Panc1 (cell line): ENCODE measurements around the gene RBM8A. TPM values are rescaled to one million over a fixed set of nuclear protein-coding genes. Genes with fewer than 3 reads are reported as not detected.

Source experiments
- ATAC-seq: fragments of 200-7000 bp; cut with Tn5 transposase; 2 replicates; pipeline ENCODE4 v1.9.1; 2020; ENCODE audit warnings: mild to moderate bottlenecking, moderate library complexity
- BruUV-seq: library from RNA; stranded (reverse); fragments of 400-500 nt; replicated peaks from 2 replicates; lab custom pipeline; 2021; lab: Mats Ljungman, UMichigan
- CTCF ChIA-PET: fragments of 300-600 bp; sonication (Branson Sonifier 250); formaldehyde crosslinking; loops from one replicate; lab custom pipeline; 2022; ENCODE audit warnings: antibody characterized with exemption; lab: Charles Lee
- POLR2A ChIA-PET: fragments of 300-600 bp; sonication (Branson Sonifier 250); formaldehyde crosslinking; loops from one replicate; lab custom pipeline; 2022; ENCODE audit warnings: antibody characterized with exemption; lab: Charles Lee
- DNase-seq: peaks from one replicate; pipeline ENCODE4 v3.0.0-alpha.2; 2010; ENCODE audit warnings: low read depth, low spot score
- H3K27ac ChIP-seq: 2 replicates; pipeline ENCODE4 v1.5.1; 2011; ENCODE audit warnings: mild to moderate bottlenecking, low read length, inconsistent platforms
- H3K27me3 ChIP-seq: fragments of 200-500 bp; sonication (Bioruptor generic); 2 replicates; pipeline ENCODE4 v1.6.0; 2014; ENCODE audit warnings: low read length, inconsistent platforms; ENCODE audit not compliant: control insufficient read depth, insufficient read depth
- H3K36me3 ChIP-seq: fragments of 200-500 bp; sonication (Bioruptor generic); 2 replicates; pipeline ENCODE4 v1.5.1; 2014; ENCODE audit warnings: inconsistent platforms, mild to moderate bottlenecking, low read length, moderate library complexity; ENCODE audit not compliant: control insufficient read depth, insufficient read depth
- H3K4me1 ChIP-seq: 2 replicates; pipeline ENCODE4 v1.5.1; 2011; ENCODE audit warnings: inconsistent platforms, mild to moderate bottlenecking, low read length, moderate library complexity; ENCODE audit not compliant: control insufficient read depth, insufficient read depth
- H3K4me3 ChIP-seq, 2 experiments: 2 replicates each; pipeline ENCODE4 v1.5.1; 2011 to 2012; ENCODE audit warnings: low read depth in 2 of 2, low read length in 2 of 2, mild to moderate bottlenecking in 2 of 2, inconsistent platforms in 1 of 2, moderate library complexity in 1 of 2
- H3K9me3 ChIP-seq: fragments of 200-500 bp; sonication (Bioruptor generic); 2 replicates; pipeline ENCODE4 v1.5.1; 2014; ENCODE audit warnings: low read depth, mild to moderate bottlenecking, inconsistent platforms, low read length, moderate library complexity; ENCODE audit not compliant: control insufficient read depth, insufficient read depth
- POLR2AphosphoS5 ChIP-seq: IDR thresholded peaks from 2 replicates; pipeline ENCODE4 v1.6.1; 2012; ENCODE audit warnings: mild to moderate bottlenecking, low read depth, low read length, moderate library complexity
- REST ChIP-seq, 2 experiments: IDR thresholded peaks; 2 replicates each; pipeline ENCODE4 v1.6.1; 2011 to 2012; ENCODE audit warnings: low read depth in 2 of 2, control low read depth in 1 of 2, low read length in 1 of 2, mild to moderate bottlenecking in 1 of 2, moderate library complexity in 1 of 2; ENCODE audit not compliant: insufficient read depth in 1 of 2
- SIN3A ChIP-seq: IDR thresholded peaks from 2 replicates; pipeline ENCODE4 v1.6.1; 2012; ENCODE audit warnings: low read depth, mild to moderate bottlenecking, low read length, moderate library complexity, borderline replicate concordance; ENCODE audit not compliant: insufficient read depth
- TCF7L2 ChIP-seq: IDR thresholded peaks from 2 replicates; pipeline ENCODE4 v1.6.1; 2011; ENCODE audit warnings: mild to moderate bottlenecking, low read depth, low read length, inconsistent platforms
- in situ Hi-C: cut with HindIII; loops from 2 replicates; pipeline ENCODE4 v1.10.0; 2016; ENCODE audit warnings: low sequenced_read_pairs, low pct_unique_long_range_greater_than_20kb
- intact Hi-C: fragments of 100-400 bp; cut with micrococcal nuclease; formaldehyde crosslinking; loops from one replicate; pipeline ENCODE4 v1.10.0; 2022; ENCODE audit not compliant: unreplicated experiment
- total RNA-seq: library from RNA; stranded (reverse); gene quantifications from one replicate; pipeline ENCODE4 v1.2.1, GENCODE V29; 2021; ENCODE audit not compliant: unreplicated experiment
- TF ChIP-seq, protein P1 (sequence below): fragments of 450-650 bp; IDR thresholded peaks from 2 replicates; pipeline ENCODE4 v1.5.1; 2017; ENCODE audit warnings: mild to moderate bottlenecking

The RBM8A gene
- total RNA-seq, 1 experiment from 2014 or later: 172 TPM

DNA sequence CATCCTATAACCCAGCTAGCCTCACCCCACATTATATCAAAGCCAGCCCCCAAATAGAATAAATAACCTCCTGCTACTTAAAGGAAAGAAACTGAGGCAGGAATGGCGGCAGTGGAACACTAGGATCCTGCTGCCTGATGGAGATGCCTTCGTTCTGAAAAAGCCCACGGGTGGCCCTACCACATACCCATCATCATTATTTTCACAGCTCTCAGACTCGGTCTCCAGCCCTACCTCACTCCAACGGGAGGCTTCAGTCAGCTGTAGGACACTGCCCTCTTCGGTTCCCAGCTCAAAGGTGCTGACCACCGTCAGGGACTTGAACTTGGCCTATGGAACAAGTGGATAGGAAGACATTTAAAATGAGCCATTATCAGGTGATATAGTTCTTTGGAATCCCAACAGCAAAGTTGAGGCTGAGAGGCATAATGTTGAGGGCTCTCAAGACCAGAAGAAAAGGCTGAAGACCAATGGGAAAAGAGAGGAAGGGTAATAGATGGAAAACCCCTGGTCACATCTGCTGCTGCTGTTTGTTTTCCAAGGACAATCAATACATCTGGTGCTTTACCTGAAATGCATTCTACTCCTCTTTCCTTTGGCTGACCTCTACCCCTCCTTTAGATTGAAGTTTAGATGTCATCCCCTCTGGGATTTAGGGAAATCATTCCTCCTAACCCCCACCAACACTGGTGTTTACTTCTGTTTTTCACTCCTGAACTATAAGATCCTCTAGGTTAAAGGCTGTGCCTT, 33.8 kb downstream of the RBM8A start:
- in situ Hi-C loops: no loop called here
- Histone ChIP-seq H3K4me1 (peaks cover 25% of the 10 kb centered on the region), H3K27me3 (no peaks in the 10 kb centered on the region), H3K9me3 (no peaks in the 10 kb centered on the region), H3K36me3 (no peaks in the 10 kb centered on the region), H3K4me3 (no peak overlapping the region), H3K27ac (peak overlapping the region; percentile 89)
- intact Hi-C loops: loop anchor here (5.0 kb wide), 2 partner anchors 69 to 119 kb away; partner anchors contain the start of genes ANKRD34A and POLR3GL
- no TSS peak for BruUV-seq
- DNase-seq (no peak), ATAC-seq (no peak)
- CTCF ChIA-PET: interaction anchor here (1.9 kb wide), 1 partner anchor 34 kb away, joined by 7 read pairs; the partner anchor contains the start of gene PIAS3
- TF ChIP-seq TCF7L2 (no peak), POLR2AphosphoS5 (no peak), REST (IDR thresholded peaks at IDR 0.05; ENCODE audit: insufficient read depth in 1 of 2, low read depth in 2 of 2, low read length in 1 of 2) (no peak), SIN3A (no peak)
- TF ChIP-seq, protein P1, sequence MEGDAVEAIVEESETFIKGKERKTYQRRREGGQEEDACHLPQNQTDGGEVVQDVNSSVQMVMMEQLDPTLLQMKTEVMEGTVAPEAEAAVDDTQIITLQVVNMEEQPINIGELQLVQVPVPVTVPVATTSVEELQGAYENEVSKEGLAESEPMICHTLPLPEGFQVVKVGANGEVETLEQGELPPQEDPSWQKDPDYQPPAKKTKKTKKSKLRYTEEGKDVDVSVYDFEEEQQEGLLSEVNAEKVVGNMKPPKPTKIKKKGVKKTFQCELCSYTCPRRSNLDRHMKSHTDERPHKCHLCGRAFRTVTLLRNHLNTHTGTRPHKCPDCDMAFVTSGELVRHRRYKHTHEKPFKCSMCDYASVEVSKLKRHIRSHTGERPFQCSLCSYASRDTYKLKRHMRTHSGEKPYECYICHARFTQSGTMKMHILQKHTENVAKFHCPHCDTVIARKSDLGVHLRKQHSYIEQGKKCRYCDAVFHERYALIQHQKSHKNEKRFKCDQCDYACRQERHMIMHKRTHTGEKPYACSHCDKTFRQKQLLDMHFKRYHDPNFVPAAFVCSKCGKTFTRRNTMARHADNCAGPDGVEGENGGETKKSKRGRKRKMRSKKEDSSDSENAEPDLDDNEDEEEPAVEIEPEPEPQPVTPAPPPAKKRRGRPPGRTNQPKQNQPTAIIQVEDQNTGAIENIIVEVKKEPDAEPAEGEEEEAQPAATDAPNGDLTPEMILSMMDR: no peak
- POLR2A ChIA-PET: interaction anchor here (0.5 kb wide), 1 partner anchor 39 kb away, joined by 4 read pairs; no protein-coding TSS in a partner anchor

GRCh38 chr1:145892486-145893087, 34.7 kb downstream of the RBM8A start:
- DNase-seq (no peak), ATAC-seq (peak; percentile 40)
- CTCF ChIA-PET: interaction anchor here (0.9 to 1.9 kb wide), 7 partner anchors 16 to 123 kb away, joined by 3 to 15 read pairs (median 4); partner anchors contain the start of genes ITGA10, LIX1L, PIAS3 and RBM8A
- peak overlapping the region in 1 of 2 experiments; percentile 17; a peak in 2 of 4 replicates for H3K4me3 ChIP-seq
- peak overlapping the region; percentile 89 for H3K27ac ChIP-seq
- in situ Hi-C loops: no loop called here
- no peaks in the 10 kb centered on the region for H3K9me3 ChIP-seq
- intact Hi-C loops: loop anchor here (5.0 kb wide), 2 partner anchors 70 to 120 kb away; partner anchors contain the start of genes ANKRD34A and POLR3GL
- POLR2A ChIA-PET: interaction anchor here (0.5 to 1.2 kb wide), 4 partner anchors 14 to 65 kb away, joined by 3 to 15 read pairs (median 4); no protein-coding TSS in a partner anchor
- H3K4me1 ChIP-seq: peaks cover 25% of the 10 kb centered on the region
- no peaks in the 10 kb centered on the region for H3K27me3 ChIP-seq
- no peak for TF ChIP-seq REST (IDR thresholded peaks at IDR 0.05; ENCODE audit: insufficient read depth in 1 of 2, low read depth in 2 of 2, low read length in 1 of 2)
- TF ChIP-seq POLR2AphosphoS5: no peak
- TF ChIP-seq SIN3A: no peak
- TF ChIP-seq, protein P1: no peak
- TF ChIP-seq TCF7L2: no peak
- no peaks in the 10 kb centered on the region for H3K36me3 ChIP-seq
- BruUV-seq: TSS peak; percentile 96
